H9 (cell line): ENCODE results near the gene KANSL1. TPM values are rescaled to one million over a fixed set of nuclear protein-coding genes. Genes with fewer than 3 reads are reported as not detected.

Source experiments
- DNase-seq: peaks from one replicate; pipeline ENCODE4 v3.0.0-alpha.2; 2017
- H2AFZ ChIP-seq: one replicate; pipeline ENCODE4 v1.6.1; 2013; ENCODE audit warnings: mild to moderate bottlenecking, low read length, control low read depth, moderate library complexity
- H2AK5ac ChIP-seq: 2 replicates; pipeline ENCODE4 v1.6.1; 2013; ENCODE audit warnings: low read length, control low read depth, mixed read lengths; ENCODE audit not compliant: insufficient read length
- H2BK120ac ChIP-seq: one replicate; pipeline ENCODE4 v1.6.1; 2013; ENCODE audit warnings: low read depth, mild to moderate bottlenecking, low read length, control low read depth, inconsistent platforms; ENCODE audit not compliant: poor library complexity, severe bottlenecking
- H2BK12ac ChIP-seq: 2 replicates; pipeline ENCODE4 v1.6.1; 2013; ENCODE audit warnings: low read length, control low read depth, mixed read lengths, low read depth; ENCODE audit not compliant: insufficient read length
- H2BK15ac ChIP-seq: 2 replicates; pipeline ENCODE4 v1.6.1; 2013; ENCODE audit warnings: low read depth, low read length, control low read depth
- H2BK20ac ChIP-seq: one replicate; pipeline ENCODE4 v1.6.1; 2013; ENCODE audit warnings: low read depth, mild to moderate bottlenecking, low read length, control low read depth, inconsistent platforms; ENCODE audit not compliant: poor library complexity, severe bottlenecking
- H2BK5ac ChIP-seq: 2 replicates; pipeline ENCODE4 v1.6.1; 2013; ENCODE audit warnings: low read length, control low read depth, mixed read lengths; ENCODE audit not compliant: insufficient read length
- H3K14ac ChIP-seq: 2 replicates; pipeline ENCODE4 v1.6.1; 2013; ENCODE audit warnings: low read length, control low read depth; ENCODE audit not compliant: insufficient read depth
- H3K18ac ChIP-seq: 2 replicates; pipeline ENCODE4 v1.6.1; 2013; ENCODE audit warnings: low read depth, mild to moderate bottlenecking, mixed read lengths, low read length, control low read depth; ENCODE audit not compliant: insufficient read length
- H3K23ac ChIP-seq: 2 replicates; pipeline ENCODE4 v1.6.1; 2013; ENCODE audit warnings: low read length, control low read depth, mixed read lengths, low read depth; ENCODE audit not compliant: insufficient read length
- H3K23me2 ChIP-seq: 2 replicates; pipeline ENCODE4 v1.6.1; 2013; ENCODE audit warnings: low read depth, mild to moderate bottlenecking, mixed read lengths, low read length, control low read depth; ENCODE audit not compliant: insufficient read length, poor library complexity, severe bottlenecking
- H3K27ac ChIP-seq: 2 replicates; pipeline ENCODE4 v1.5.1; 2013; ENCODE audit warnings: low read length, control low read depth, mixed read lengths, low read depth; ENCODE audit not compliant: insufficient read length
- H3K27me3 ChIP-seq: 2 replicates; pipeline ENCODE4 v1.6.1; 2013; ENCODE audit warnings: low read length, control low read depth, inconsistent platforms; ENCODE audit not compliant: insufficient read depth
- H3K4ac ChIP-seq: 2 replicates; pipeline ENCODE4 v1.6.1; 2013; ENCODE audit warnings: low read depth, mild to moderate bottlenecking, control low read depth, inconsistent platforms, low read length, moderate library complexity
- H3K4me1 ChIP-seq: 2 replicates; pipeline ENCODE4 v1.6.1; 2013; ENCODE audit warnings: low read length, control low read depth, inconsistent platforms; ENCODE audit not compliant: insufficient read depth
- H3K4me2 ChIP-seq: 2 replicates; pipeline ENCODE4 v1.6.1; 2013; ENCODE audit warnings: low read length, control low read depth, mixed read lengths; ENCODE audit not compliant: insufficient read length, insufficient read depth
- H3K56ac ChIP-seq: 2 replicates; pipeline ENCODE4 v1.6.1; 2013; ENCODE audit warnings: low read depth, mild to moderate bottlenecking, mixed read lengths, low read length, control low read depth; ENCODE audit not compliant: insufficient read length
- H3K79me1 ChIP-seq: 2 replicates; pipeline ENCODE4 v1.6.1; 2013; ENCODE audit warnings: low read depth, mild to moderate bottlenecking, moderate library complexity, low read length, control low read depth, inconsistent platforms; ENCODE audit not compliant: insufficient read depth, poor library complexity, severe bottlenecking
- H3K79me2 ChIP-seq: 2 replicates; pipeline ENCODE4 v1.6.1; 2013; ENCODE audit warnings: low read length, control low read depth, inconsistent platforms; ENCODE audit not compliant: insufficient read depth
- H3K9ac ChIP-seq: 2 replicates; pipeline ENCODE4 v1.6.1; 2013; ENCODE audit warnings: low read length, control low read depth, mixed read lengths; ENCODE audit not compliant: insufficient read length; ENCODE audit errors: extremely low read depth
- H3K9me3 ChIP-seq: one replicate; pipeline ENCODE4 v1.6.1; 2013; ENCODE audit warnings: low read depth, low read length, inconsistent platforms; ENCODE audit not compliant: control insufficient read depth
- H3T11ph ChIP-seq: one replicate; pipeline ENCODE4 v1.6.1; 2013; ENCODE audit warnings: mild to moderate bottlenecking, low read length, control low read depth, inconsistent platforms
- H4K20me1 ChIP-seq: one replicate; pipeline ENCODE4 v1.6.1; 2013; ENCODE audit not compliant: control insufficient read depth, insufficient read length, insufficient read depth
- H4K5ac ChIP-seq: 2 replicates; pipeline ENCODE4 v1.6.1; 2013; ENCODE audit warnings: low read depth, mild to moderate bottlenecking, mixed read lengths, low read length, control low read depth; ENCODE audit not compliant: insufficient read length
- H4K8ac ChIP-seq: replicated peaks from 2 replicates; pipeline ENCODE4 v1.6.1; 2013; ENCODE audit warnings: low read length, control low read depth, mixed read lengths, low read depth; ENCODE audit not compliant: insufficient read length
- H4K91ac ChIP-seq: 2 replicates; pipeline ENCODE4 v1.6.1; 2013; ENCODE audit warnings: low read depth, mild to moderate bottlenecking, moderate library complexity, mixed read lengths, low read length, control low read depth; ENCODE audit not compliant: insufficient read length
- H3K27ac Mint-ChIP-seq, 3 experiments: 2 replicates in 2 of 3; 3 replicates in 1 of 3; pipeline ENCODE4 v1.8.0; 2020 to 2021; ENCODE audit warnings: mixed read lengths in 3 of 3, mild to moderate bottlenecking in 1 of 3, moderate library complexity in 1 of 3
- H3K27me3 Mint-ChIP-seq: 2 replicates; pipeline ENCODE4 v1.8.0; 2021; ENCODE audit warnings: low read depth, mild to moderate bottlenecking, moderate library complexity, mixed read lengths
- H3K36me3 Mint-ChIP-seq, 3 experiments: 2 replicates in 2 of 3; 3 replicates in 1 of 3; pipeline ENCODE4 v1.8.0; 2020 to 2021; ENCODE audit warnings: low read depth in 3 of 3, mixed read lengths in 3 of 3; ENCODE audit not compliant: insufficient read depth in 1 of 3
- H3K4me1 Mint-ChIP-seq, 2 experiments: 2 replicates each; pipeline ENCODE4 v1.8.0; 2020; ENCODE audit warnings: mixed read lengths in 2 of 2
- H3K4me3 Mint-ChIP-seq, 2 experiments: 2 replicates in 1 of 2; 3 replicates in 1 of 2; pipeline ENCODE4 v1.8.0; 2020 to 2021; ENCODE audit warnings: mild to moderate bottlenecking in 2 of 2, mixed read lengths in 2 of 2, moderate library complexity in 1 of 2
- H3K9me3 Mint-ChIP-seq, 2 experiments: 2 replicates in 1 of 2; 3 replicates in 1 of 2; pipeline ENCODE4 v1.8.0; 2020; ENCODE audit warnings: mild to moderate bottlenecking in 2 of 2, mixed read lengths in 2 of 2, moderate library complexity in 1 of 2
- CTCF ChIP-seq: fragments of 200-600 bp; sonication (generic); conservative IDR thresholded peaks from 3 replicates; pipeline ENCODE4 v1.8.0; 2021; ENCODE audit warnings: antibody characterized with exemption, mild to moderate bottlenecking
- WGBS: extraction: QIAGEN DNeasy Blood & Tissue Kit; methylation state at CpG from one replicate; pipeline ENCODE4 v1.1.7; 2013; ENCODE audit warnings: missing lambda C conversion rate, low lambda C conversion rate, mixed read lengths; ENCODE audit not compliant: insufficient read length; ENCODE audit errors: extremely low coverage; 5-methylcytosine and 5-hydroxymethylcytosine counted together
- total RNA-seq: library from RNA; stranded (reverse); gene quantifications from 2 replicates; pipeline ENCODE4 v1.2.1, GENCODE V29; 2021

Gene KANSL1
- total RNA-seq, 1 experiment from 2014 or later, result 114 TPM

- H3K79me2 ChIP-seq, result no peaks in the 10 kb centered on the region
- no CpG with 5 or more reads among the region's 5 CpGs for WGBS
- H3K27ac ChIP-seq, result no peak overlapping the region
- H2AFZ ChIP-seq, result no peak overlapping the region
- no peak overlapping the region for H3K56ac ChIP-seq
- H2BK12ac ChIP-seq, result no peak overlapping the region
- H2BK20ac ChIP-seq, result no peak overlapping the region
- H3K27me3 ChIP-seq, result no peaks in the 10 kb centered on the region
- H3K4me2 ChIP-seq, result no peak overlapping the region
- H3K23me2 ChIP-seq, result no peaks in the 10 kb centered on the region
- H4K20me1 ChIP-seq, result no peaks in the 10 kb centered on the region
- peak; percentile 89 for TF ChIP-seq CTCF
- no peak overlapping the region for H4K8ac ChIP-seq
- no peak overlapping the region for H4K5ac ChIP-seq
- Mint-ChIP-seq H3K36me3 (peaks cover 29 to 79% (median 78%) of the 10 kb centered on the region in 3 experiments; a peak in 6 of 7 replicates), H3K27ac (peak overlapping the region in 2 of 3 experiments; percentile 3 to 59; a peak in 1 of 7 replicates), H3K4me1 (peaks cover 13 to 18% of the 10 kb centered on the region in 2 experiments), H3K4me3 (no peak overlapping the region), H3K9me3 (no peaks in the 10 kb centered on the region), H3K27me3 (no peaks in the 10 kb centered on the region)
- H3K79me1 ChIP-seq, result no peaks in the 10 kb centered on the region
- no peak overlapping the region for H4K91ac ChIP-seq
- H2BK15ac ChIP-seq, result no peak overlapping the region
- H2BK5ac ChIP-seq, result no peak overlapping the region
- H3K14ac ChIP-seq, result no peak overlapping the region
- no peak overlapping the region for H3K9ac ChIP-seq
- H3K23ac ChIP-seq, result no peak overlapping the region
- peak; percentile 76 for DNase-seq
- no peak overlapping the region for H2AK5ac ChIP-seq
- H3K4me1 ChIP-seq, result no peaks in the 10 kb centered on the region
- H3K9me3 ChIP-seq, result no peaks in the 10 kb centered on the region
- H3T11ph ChIP-seq, result no peak overlapping the region
- no peak overlapping the region for H3K18ac ChIP-seq
- H3K4ac ChIP-seq, result no peak overlapping the region
- no peak overlapping the region for H2BK120ac ChIP-seq
Observed at GRCh38 chr17:46044286-46044928, 148.8 kb downstream of the KANSL1 start.
